D721Med (cell line): ENCODE results near the gene SPOCK2.

Experiments
- DNase-seq: peaks from one replicate; pipeline ENCODE4 v3.0.0; 2011; ENCODE audit warnings: low spot score; ENCODE audit not compliant: insufficient read length
- FAIRE-seq: peaks from 2 replicates; lab custom pipeline; 2011; peaks lifted over from hg19 to GRCh38; lab: Jason Lieb, UNC
- CTCF ChIP-seq: IDR thresholded peaks from 2 replicates; pipeline ENCODE4 v1.5.1; 2012; ENCODE audit warnings: mild to moderate bottlenecking, control low read depth; ENCODE audit not compliant: insufficient read depth; ENCODE audit errors: missing control alignments

SPOCK2 gene

GRCh38 chr10:72093450-72093849 is 5.1 kb upstream of the SPOCK2 start:
- no peak for DNase-seq
- no peak for FAIRE-seq
- no peak for TF ChIP-seq CTCF

- no peak for DNase-seq
- FAIRE-seq: no peak
Observed at GRCh38 chr10:72092987-72093386, 4.6 kb upstream of the SPOCK2 start.

GRCh38 chr10:72092171-72092924 is 4.0 kb upstream of the SPOCK2 start:
- DNase-seq: no peak
- no peak for FAIRE-seq
- TF ChIP-seq CTCF: no peak

More at GRCh38 chr10:72092987-72093386, 4.6 kb upstream of the SPOCK2 start:
- TF ChIP-seq CTCF: no peak

- no peak for DNase-seq
- FAIRE-seq: no peak
- TF ChIP-seq CTCF: no peak
Observed at GRCh38 chr10:72090326-72090725, 2.0 kb upstream of the SPOCK2 start.

- DNase-seq: no peak
- TF ChIP-seq CTCF: no peak
- FAIRE-seq: no peak
Observed at GRCh38 chr10:72089618-72090017, 1.3 kb upstream of the SPOCK2 start.

GRCh38 chr10:72088889-72089575 is 681 bp upstream of the SPOCK2 start:
- FAIRE-seq: no peak
- TF ChIP-seq CTCF: no peak
- no peak for DNase-seq
